ENCODE results near the gene INCENP.

DNA sequence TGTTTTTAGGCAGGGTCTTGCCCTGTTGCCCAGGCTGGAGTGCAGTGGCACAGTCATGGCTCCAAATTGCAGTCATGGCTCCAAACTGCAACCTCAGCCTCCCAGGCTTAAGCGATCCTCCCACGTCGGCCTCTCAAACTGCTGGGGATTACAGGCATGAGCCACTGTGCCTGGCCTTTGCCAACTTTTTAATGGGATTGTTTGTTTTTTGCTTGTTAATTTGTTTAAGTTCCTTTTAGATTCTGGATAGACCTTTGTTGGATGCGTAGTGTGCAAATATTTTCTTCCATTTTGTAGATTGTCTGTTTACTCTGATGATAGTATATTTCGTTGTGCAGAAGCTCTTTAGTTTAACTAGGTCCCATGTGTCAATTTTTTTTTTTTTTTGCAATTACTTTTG, 56.2 kb downstream of the INCENP start:
- no peak for TF ChIP-seq POLR2A (IDR thresholded peaks at IDR 0.05)
- TF ChIP-seq, protein P1, sequence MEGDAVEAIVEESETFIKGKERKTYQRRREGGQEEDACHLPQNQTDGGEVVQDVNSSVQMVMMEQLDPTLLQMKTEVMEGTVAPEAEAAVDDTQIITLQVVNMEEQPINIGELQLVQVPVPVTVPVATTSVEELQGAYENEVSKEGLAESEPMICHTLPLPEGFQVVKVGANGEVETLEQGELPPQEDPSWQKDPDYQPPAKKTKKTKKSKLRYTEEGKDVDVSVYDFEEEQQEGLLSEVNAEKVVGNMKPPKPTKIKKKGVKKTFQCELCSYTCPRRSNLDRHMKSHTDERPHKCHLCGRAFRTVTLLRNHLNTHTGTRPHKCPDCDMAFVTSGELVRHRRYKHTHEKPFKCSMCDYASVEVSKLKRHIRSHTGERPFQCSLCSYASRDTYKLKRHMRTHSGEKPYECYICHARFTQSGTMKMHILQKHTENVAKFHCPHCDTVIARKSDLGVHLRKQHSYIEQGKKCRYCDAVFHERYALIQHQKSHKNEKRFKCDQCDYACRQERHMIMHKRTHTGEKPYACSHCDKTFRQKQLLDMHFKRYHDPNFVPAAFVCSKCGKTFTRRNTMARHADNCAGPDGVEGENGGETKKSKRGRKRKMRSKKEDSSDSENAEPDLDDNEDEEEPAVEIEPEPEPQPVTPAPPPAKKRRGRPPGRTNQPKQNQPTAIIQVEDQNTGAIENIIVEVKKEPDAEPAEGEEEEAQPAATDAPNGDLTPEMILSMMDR (IDR thresholded peaks at IDR 0.05) = no peak

Measured in Peyer's patch (tissue), 4 donors.